GM19193 (cell line): ENCODE results near the gene TMC5.

Source experiments
- POLR2A ChIP-seq: IDR thresholded peaks from 4 replicates; pipeline ENCODE4 v1.6.1; 2011; ENCODE audit not compliant: insufficient read depth, insufficient read length; ENCODE audit errors: extremely low read depth

TMC5 gene

GRCh38 chr16:19396555-19397011 is 21.1 kb upstream of the TMC5 start:
- TF ChIP-seq POLR2A, result no peak

GRCh38 chr16:19400711-19401110 is 17.0 kb upstream of the TMC5 start:
- no peak for TF ChIP-seq POLR2A

GRCh38 chr16:19406891-19407491 is 10.7 kb upstream of the TMC5 start:
- no peak for TF ChIP-seq POLR2A

GRCh38 chr16:19410435-19411171 is 7.1 kb upstream of the TMC5 start:
- no peak for TF ChIP-seq POLR2A

GRCh38 chr16:19411298-19411697 is 6.4 kb upstream of the TMC5 start:
- no peak for TF ChIP-seq POLR2A

GRCh38 chr16:19415461-19415860 is 2.2 kb upstream of the TMC5 start:
- TF ChIP-seq POLR2A, result no peak

GRCh38 chr16:19415918-19416317 is 1.8 kb upstream of the TMC5 start:
- no peak for TF ChIP-seq POLR2A

GRCh38 chr16:19418200-19418599 is 517 bp downstream of the TMC5 start:
- no peak for TF ChIP-seq POLR2A

- no peak for TF ChIP-seq POLR2A
Observed at GRCh38 chr16:19419698-19420075, 2.0 kb downstream of the TMC5 start.

GRCh38 chr16:19424478-19424877 is 6.8 kb downstream of the TMC5 start:
- TF ChIP-seq POLR2A, result no peak

GRCh38 chr16:19430345-19430744 is 12.7 kb downstream of the TMC5 start:
- TF ChIP-seq POLR2A, result no peak

GRCh38 chr16:19431636-19432340 is 14.1 kb downstream of the TMC5 start:
- no peak for TF ChIP-seq POLR2A

- no peak for TF ChIP-seq POLR2A
Observed at GRCh38 chr16:19432429-19432828, 14.7 kb downstream of the TMC5 start.

GRCh38 chr16:19434584-19434983 is 16.9 kb downstream of the TMC5 start:
- no peak for TF ChIP-seq POLR2A

GRCh38 chr16:19436540-19436939 is 18.9 kb downstream of the TMC5 start:
- no peak for TF ChIP-seq POLR2A

GRCh38 chr16:19437280-19437679 is 19.6 kb downstream of the TMC5 start:
- TF ChIP-seq POLR2A, result no peak

GRCh38 chr16:19438739-19439138 is 21.1 kb downstream of the TMC5 start:
- TF ChIP-seq POLR2A, result no peak

- no peak for TF ChIP-seq POLR2A
Observed at GRCh38 chr16:19439483-19439882, 21.8 kb downstream of the TMC5 start.
